K562 (cell line): Measurements from ENCODE around the gene ENO2. TPM values are rescaled to one million over a fixed set of nuclear protein-coding genes. Genes with fewer than 3 reads are reported as not detected.
A peak's percentile ranks its signal among the peaks of the same experiment; 100 is the strongest.

Experiments
- ADNP ChIP-seq: fragments of 200-800 bp; sonication (Bioruptor generic); IDR thresholded peaks from 2 replicates; pipeline ENCODE4 v1.6.1; 2016; ENCODE audit warnings: missing genetic modification characterization, missing compliant biosample characterization
- CEBPZ ChIP-seq: fragments of 150-350 bp; IDR thresholded peaks from 2 replicates; pipeline ENCODE4 v1.6.1; 2014; ENCODE audit warnings: low read depth, mild to moderate bottlenecking, low read length, borderline replicate concordance
- IRF2 ChIP-seq: sonication (generic); formaldehyde crosslinking; IDR thresholded peaks from 2 replicates; pipeline ENCODE4 v1.8.1; 2022; ENCODE audit warnings: mild to moderate bottlenecking, missing genetic modification reagents
- JUNB ChIP-seq: fragments of 450-650 bp; formaldehyde crosslinking; conservative IDR thresholded peaks from 2 replicates; pipeline ENCODE4 v1.4.0; 2020; ENCODE audit warnings: mild to moderate bottlenecking
- KLF6 ChIP-seq: fragments of 250-450 bp; sonication (Bioruptor Pico); IDR thresholded peaks from 2 replicates; pipeline ENCODE4 v1.4.0; 2020; ENCODE audit warnings: mild to moderate bottlenecking, moderate library complexity, borderline replicate concordance
- MYC ChIP-seq, 2 experiments: fragments of 250-450 bp in 1 of 2; sonication (Bioruptor Pico) in 1 of 2; IDR thresholded peaks; 2 replicates each; pipeline versions ENCODE4 v1.5.1 to v1.6.1; 2012 to 2021; ENCODE audit warnings: low read depth in 2 of 2, borderline replicate concordance in 1 of 2, improper control_type of control experiment in 1 of 2, low read length in 1 of 2, mild to moderate bottlenecking in 1 of 2, moderate library complexity in 1 of 2
- NR0B1 ChIP-seq: fragments of 450-650 bp; IDR thresholded peaks from one replicate; pipeline ENCODE4 v1.6.1; 2018; ENCODE audit warnings: mild to moderate bottlenecking, moderate library complexity; ENCODE audit not compliant: partially characterized antibody
- OTX1 ChIP-seq: fragments of 450-650 bp; formaldehyde crosslinking; IDR thresholded peaks from 2 replicates; pipeline ENCODE4 v1.4.0; 2022; ENCODE audit warnings: mild to moderate bottlenecking
- PTTG1 ChIP-seq: fragments of 450-650 bp; IDR thresholded peaks from 2 replicates; pipeline ENCODE4 v1.6.1; 2016; ENCODE audit warnings: low read depth, mild to moderate bottlenecking, missing genetic modification characterization, missing compliant biosample characterization
- SIX5 ChIP-seq, 2 experiments: IDR thresholded peaks; 2 replicates each; pipeline ENCODE4 v1.6.1; 2011; ENCODE audit warnings: low read length in 2 of 2, borderline replicate concordance in 1 of 2, low read depth in 1 of 2, mild to moderate bottlenecking in 1 of 2, moderate library complexity in 1 of 2; ENCODE audit not compliant: insufficient read depth in 1 of 2
- SUPT5H ChIP-seq: fragments of 450-650 bp; IDR thresholded peaks from 2 replicates; pipeline ENCODE4 v1.6.1; 2016
- YY1 ChIP-seq, 3 experiments: IDR thresholded peaks; 2 replicates each; pipeline ENCODE4 v1.6.1; 2011; ENCODE audit warnings: low read length in 2 of 3, mild to moderate bottlenecking in 2 of 3, moderate library complexity in 2 of 3, borderline replicate concordance in 1 of 3, control low read depth in 1 of 3, low read depth in 1 of 3; ENCODE audit not compliant: insufficient read depth in 3 of 3, insufficient replicate concordance in 2 of 3, control insufficient read depth in 1 of 3, insufficient read length in 1 of 3; ENCODE audit errors: extremely low read depth in 1 of 3
- ZFP30 ChIP-seq: fragments of 250-450 bp; sonication (Bioruptor Pico); IDR thresholded peaks from 2 replicates; pipeline ENCODE4 v1.8.0; 2022; ENCODE audit warnings: moderate library complexity, mild to moderate bottlenecking, inconsistent platforms, borderline replicate concordance
- ZNF324 ChIP-seq: fragments of 250-450 bp; sonication (Bioruptor Pico); IDR thresholded peaks from 2 replicates; pipeline ENCODE4 v1.4.0; 2020; ENCODE audit warnings: mild to moderate bottlenecking
- ZNF347 ChIP-seq: fragments of 450-650 bp; formaldehyde crosslinking; IDR thresholded peaks from 2 replicates; pipeline ENCODE4 v1.4.0; 2020; ENCODE audit warnings: low read depth, mild to moderate bottlenecking, moderate library complexity
- ZNF639 ChIP-seq, 2 experiments: fragments of 200-800 bp in 1 of 2; sonication (Bioruptor generic) in 1 of 2; sonication (generic) in 1 of 2; formaldehyde crosslinking in 1 of 2; IDR thresholded peaks in 1 of 2; conservative IDR thresholded peaks in 1 of 2; 2 replicates each; pipeline versions ENCODE4 v1.5.0 to v1.6.1; 2016 to 2020; ENCODE audit warnings: missing compliant biosample characterization in 1 of 2, missing genetic modification characterization in 1 of 2, missing genetic modification reagents in 1 of 2
- ZNF717 ChIP-seq: fragments of 250-450 bp; sonication (Bioruptor Pico); IDR thresholded peaks from 2 replicates; pipeline ENCODE4 v1.5.0; 2021
- polyA plus RNA-seq, 8 experiments: library from polyadenylated mRNA; depleted of rRNA in 4 of 8; stranded (reverse) in 5 of 8; unstranded in 3 of 8; fragments of >200 nt; fragmentation: Nextera tagmentation in 2 of 8; fragmentation: Illumina TruSeq in 1 of 8; extraction: Ambion mirVana in 2 of 8; extraction: Trizol in 1 of 8; gene quantifications; 2 replicates each; pipeline versions ENCODE4 v1.2.1 to v1.2.3, GENCODE V29; 2011 to 2014; ENCODE audit warnings: inconsistent platforms in 1 of 8, missing spikeins in 1 of 8
- total RNA-seq, 7 experiments: library from RNA; depleted of rRNA in 6 of 7; stranded (reverse); fragments of >200 nt in 6 of 7; fragmentation: Illumina TruSeq in 2 of 7; extraction: Trizol in 2 of 7; gene quantifications; 2 replicates each; pipeline versions ENCODE4 v1.2.1 to v1.2.3, GENCODE V29; 2011 to 2021; ENCODE audit warnings: low replicate concordance in 1 of 7
- TF ChIP-seq, protein P1 (sequence below): fragments of 450-650 bp; formaldehyde crosslinking; IDR thresholded peaks from 2 replicates; pipeline ENCODE4 v1.4.0; 2022; ENCODE audit warnings: missing genetic modification characterization

ENO2 gene
- total and polyA plus RNA-seq, 9 of the 15 experiments (the other 6 are each of a cell fraction or from before 2014, with no cell fraction given), result 10.9 to 43.3 (median 21.0) TPM

DNA sequence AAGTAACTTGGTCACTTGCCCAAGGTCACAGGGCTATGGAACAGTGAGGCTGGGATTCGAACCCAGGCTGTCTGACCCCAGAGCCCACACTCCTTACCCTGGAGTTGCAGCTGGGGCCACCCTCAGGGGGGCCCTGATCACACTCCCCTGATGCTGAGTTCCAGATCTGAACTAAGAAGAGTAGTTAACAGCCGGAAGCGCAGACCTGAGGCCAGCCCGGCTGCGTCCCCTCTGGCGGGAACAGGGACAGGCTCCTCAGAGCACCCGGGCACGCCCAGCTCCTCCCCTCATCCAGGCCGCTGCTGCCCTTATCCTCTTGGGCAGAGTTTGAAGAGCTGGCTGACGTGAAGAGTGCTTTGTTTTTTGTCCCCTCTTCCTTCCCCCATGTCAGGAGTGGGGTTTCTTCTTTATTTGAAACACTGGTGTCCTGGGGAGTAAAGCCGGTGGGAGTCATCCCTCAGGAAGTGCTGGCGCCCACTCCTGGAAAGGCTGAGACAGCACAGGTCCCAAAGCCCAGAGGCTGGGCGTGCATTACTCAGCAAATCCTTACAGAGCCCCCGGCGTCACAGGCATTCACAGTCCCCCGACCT is 47.4 kb downstream of the ENO2 start (continued):
- peak; percentile 61 for TF ChIP-seq SUPT5H
- no peak for TF ChIP-seq ZNF324 (CRISPR knock-in tag)
- peak in 1 of 2 experiments; percentile 61; a peak in 2 of 4 replicates for TF ChIP-seq ZNF639 (CRISPR knock-in tag; conservative IDR thresholded peaks at IDR 0.05 in 1 of 2, IDR thresholded peaks at IDR 0.05 in 1 of 2)
- TF ChIP-seq JUNB, result no peak
- no peak for TF ChIP-seq ADNP (tag)
- peak in 1 of 3 experiments; percentile 34 for TF ChIP-seq YY1 (IDR thresholded peaks at IDR 0.05; ENCODE audit: borderline replicate concordance in 1 of 3, control insufficient read depth in 1 of 3, extremely low read depth in 1 of 3, insufficient read depth in 3 of 3, insufficient read length in 1 of 3, insufficient replicate concordance in 2 of 3, low read depth in 1 of 3, low read length in 2 of 3)
- no peak for TF ChIP-seq ZNF347 (CRISPR knock-in tag)
- no peak for TF ChIP-seq CEBPZ
- TF ChIP-seq OTX1 (CRISPR knock-in tag), result no peak
- TF ChIP-seq, protein P1, sequence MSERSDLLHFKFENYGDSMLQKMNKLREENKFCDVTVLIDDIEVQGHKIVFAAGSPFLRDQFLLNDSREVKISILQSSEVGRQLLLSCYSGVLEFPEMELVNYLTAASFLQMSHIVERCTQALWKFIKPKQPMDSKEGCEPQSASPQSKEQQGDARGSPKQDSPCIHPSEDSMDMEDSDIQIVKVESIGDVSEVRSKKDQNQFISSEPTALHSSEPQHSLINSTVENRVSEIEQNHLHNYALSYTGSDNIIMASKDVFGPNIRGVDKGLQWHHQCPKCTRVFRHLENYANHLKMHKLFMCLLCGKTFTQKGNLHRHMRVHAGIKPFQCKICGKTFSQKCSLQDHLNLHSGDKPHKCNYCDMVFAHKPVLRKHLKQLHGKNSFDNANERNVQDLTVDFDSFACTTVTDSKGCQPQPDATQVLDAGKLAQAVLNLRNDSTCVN, result no peak
- TF ChIP-seq PTTG1 (tag), result no peak
- TF ChIP-seq KLF6 (CRISPR knock-in tag), result peak; percentile 15; the same call in 1 of the 2 replicates
- peak; percentile 6 for TF ChIP-seq MYC (IDR thresholded peaks at IDR 0.05; ENCODE audit: low read depth, low read length)
- no peak for TF ChIP-seq MYC (CRISPR knock-in tag; IDR thresholded peaks at IDR 0.05; ENCODE audit: borderline replicate concordance, low read depth)
- no peak for TF ChIP-seq ZFP30 (CRISPR knock-in tag)
- TF ChIP-seq IRF2, result no peak
- no peak for TF ChIP-seq NR0B1
- no peak for TF ChIP-seq SIX5 (IDR thresholded peaks at IDR 0.05; ENCODE audit: borderline replicate concordance in 1 of 2, insufficient read depth in 1 of 2, low read depth in 1 of 2, low read length in 2 of 2)
- no peak for TF ChIP-seq ZNF717 (CRISPR knock-in tag)
